ENCODE data around the gene RAB1B.

DNA sequence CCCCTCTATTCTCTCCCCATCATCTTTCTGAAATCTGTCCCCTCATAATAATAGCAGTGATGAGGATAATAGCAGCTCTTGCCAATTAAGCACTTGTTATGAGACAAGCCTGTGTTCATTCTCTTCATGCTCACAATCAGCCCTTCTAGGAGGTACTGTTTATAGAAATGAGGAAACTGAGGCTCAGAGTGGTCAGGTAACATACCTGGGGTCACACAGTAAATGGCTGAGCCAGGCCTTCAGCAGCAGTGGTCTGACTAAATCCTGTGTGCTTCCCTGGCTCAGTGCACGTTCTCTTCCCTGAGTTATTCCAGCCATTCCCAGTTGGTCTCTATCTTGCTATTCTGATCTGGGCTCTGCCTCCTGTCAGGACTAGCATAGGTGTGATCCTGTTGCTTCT, 5.8 kb downstream of the RAB1B start:
- TF ChIP-seq POLR2A (IDR thresholded peaks at IDR 0.05) (no peak), POLR2AphosphoS5 (IDR thresholded peaks at IDR 0.05) (no peak)
- TF ChIP-seq, protein P1, sequence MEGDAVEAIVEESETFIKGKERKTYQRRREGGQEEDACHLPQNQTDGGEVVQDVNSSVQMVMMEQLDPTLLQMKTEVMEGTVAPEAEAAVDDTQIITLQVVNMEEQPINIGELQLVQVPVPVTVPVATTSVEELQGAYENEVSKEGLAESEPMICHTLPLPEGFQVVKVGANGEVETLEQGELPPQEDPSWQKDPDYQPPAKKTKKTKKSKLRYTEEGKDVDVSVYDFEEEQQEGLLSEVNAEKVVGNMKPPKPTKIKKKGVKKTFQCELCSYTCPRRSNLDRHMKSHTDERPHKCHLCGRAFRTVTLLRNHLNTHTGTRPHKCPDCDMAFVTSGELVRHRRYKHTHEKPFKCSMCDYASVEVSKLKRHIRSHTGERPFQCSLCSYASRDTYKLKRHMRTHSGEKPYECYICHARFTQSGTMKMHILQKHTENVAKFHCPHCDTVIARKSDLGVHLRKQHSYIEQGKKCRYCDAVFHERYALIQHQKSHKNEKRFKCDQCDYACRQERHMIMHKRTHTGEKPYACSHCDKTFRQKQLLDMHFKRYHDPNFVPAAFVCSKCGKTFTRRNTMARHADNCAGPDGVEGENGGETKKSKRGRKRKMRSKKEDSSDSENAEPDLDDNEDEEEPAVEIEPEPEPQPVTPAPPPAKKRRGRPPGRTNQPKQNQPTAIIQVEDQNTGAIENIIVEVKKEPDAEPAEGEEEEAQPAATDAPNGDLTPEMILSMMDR (IDR thresholded peaks at IDR 0.05), result no peak

All from breast epithelium (tissue), 3 donors.